NCI-H446 treated with DMSO at 0.1 percent for 48 hours (cell line): ENCODE data around the gene DMRT2.

ENCODE experiments used
- DNase-seq: peaks from one replicate; lab custom pipeline; 2025; lab: John Stamatoyannopoulos, UW

The DMRT2 gene

GRCh38 chr9:1047591-1048230 lies 2.4 kb upstream of the DMRT2 start:
- DNase-seq, result no peak

- no peak for DNase-seq
Measured at GRCh38 chr9:1048231-1048619, 1.9 kb upstream of the DMRT2 start.

- no peak for DNase-seq
Measured at GRCh38 chr9:1048811-1049210, 1.3 kb upstream of the DMRT2 start.

GRCh38 chr9:1049641-1050040 lies 516 bp upstream of the DMRT2 start:
- no peak for DNase-seq

GRCh38 chr9:1051210-1051583 lies 1.0 kb downstream of the DMRT2 start:
- DNase-seq, result no peak

- DNase-seq, result no peak
Measured at GRCh38 chr9:1051584-1052275, 1.6 kb downstream of the DMRT2 start.

- no peak for DNase-seq
Measured at GRCh38 chr9:1052365-1053281, 2.5 kb downstream of the DMRT2 start.

GRCh38 chr9:1053282-1053621 lies 3.1 kb downstream of the DMRT2 start:
- no peak for DNase-seq

- DNase-seq, result no peak
Measured at GRCh38 chr9:1053986-1054425, 3.8 kb downstream of the DMRT2 start.

GRCh38 chr9:1055166-1055565 lies 5.0 kb downstream of the DMRT2 start:
- no peak for DNase-seq

- DNase-seq, result no peak
Measured at GRCh38 chr9:1057910-1058309, 7.8 kb downstream of the DMRT2 start.

- no peak for DNase-seq
Measured at GRCh38 chr9:1058826-1059487, 8.8 kb downstream of the DMRT2 start.

GRCh38 chr9:1065130-1065529 lies 15.0 kb downstream of the DMRT2 start:
- DNase-seq, result no peak

- DNase-seq, result no peak
Measured at GRCh38 chr9:1070692-1071091, 20.5 kb downstream of the DMRT2 start.

GRCh38 chr9:1071730-1072129 lies 21.6 kb downstream of the DMRT2 start:
- DNase-seq, result no peak

- DNase-seq, result no peak
Measured at GRCh38 chr9:1073497-1073896, 23.3 kb downstream of the DMRT2 start.

GRCh38 chr9:1077616-1078015 lies 27.5 kb downstream of the DMRT2 start:
- no peak for DNase-seq

- DNase-seq, result no peak
Measured at GRCh38 chr9:1083325-1083913, 33.3 kb downstream of the DMRT2 start.

- DNase-seq, result no peak
Measured at GRCh38 chr9:1085086-1085485, 34.9 kb downstream of the DMRT2 start.

GRCh38 chr9:1086517-1086916 lies 36.4 kb downstream of the DMRT2 start:
- no peak for DNase-seq

- no peak for DNase-seq
Measured at GRCh38 chr9:1087120-1087881, 37.1 kb downstream of the DMRT2 start.
